ENCODE measurements around the gene LYPD6.

LYPD6 gene

DNA sequence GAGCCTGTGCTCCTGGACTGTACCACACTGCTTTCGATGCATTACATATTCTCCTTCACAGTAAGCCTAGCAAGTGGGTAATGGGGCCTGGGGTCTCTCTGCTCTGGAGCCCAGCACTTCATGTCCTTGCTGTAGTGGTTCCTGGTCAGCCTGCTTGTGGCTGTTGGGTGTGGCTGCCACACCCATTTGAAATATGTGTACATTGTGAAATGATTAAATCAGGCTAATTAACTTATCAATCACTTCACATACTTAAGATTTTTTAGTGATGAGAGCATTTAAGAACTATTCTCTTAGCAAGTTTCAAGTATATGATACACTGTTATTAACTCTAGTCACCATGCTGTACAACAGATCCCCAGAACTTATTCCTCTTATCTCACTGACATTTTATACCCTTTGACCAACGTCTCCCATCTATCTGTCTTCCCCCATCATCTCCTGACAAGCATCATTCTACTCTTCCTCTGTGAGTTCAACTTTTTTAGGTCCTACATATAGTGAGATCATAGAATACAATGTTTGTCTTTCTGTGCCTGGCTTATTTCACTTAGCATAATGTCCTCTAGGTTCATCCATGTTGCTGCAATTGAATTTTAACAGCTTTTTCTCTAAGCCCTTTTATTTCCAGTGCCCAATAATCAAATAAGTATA is 92.1 kb downstream of the LYPD6 start:
- peak; percentile 64 for DNase-seq (ENCODE audit: low read depth)
- no peak for TF ChIP-seq CTCF (IDR thresholded peaks at IDR 0.05; ENCODE audit: insufficient read depth, low read depth, low read length, missing control alignments)
- no peak overlapping the region for H3K4me3 ChIP-seq (ENCODE audit: low read length)

- TF ChIP-seq CTCF (IDR thresholded peaks at IDR 0.05; ENCODE audit: insufficient read depth, low read depth, low read length, missing control alignments), result no peak
- no peak for DNase-seq (ENCODE audit: low read depth)
- H3K4me3 ChIP-seq (ENCODE audit: low read length), result no peak overlapping the region
Observed at GRCh38 chr2:149422991-149423338, 92.6 kb downstream of the LYPD6 start.

- DNase-seq (ENCODE audit: low read depth), result no peak
- TF ChIP-seq CTCF (IDR thresholded peaks at IDR 0.05; ENCODE audit: insufficient read depth, low read depth, low read length, missing control alignments), result no peak
- no peak overlapping the region for H3K4me3 ChIP-seq (ENCODE audit: low read length)
Observed at GRCh38 chr2:149423630-149424029, 93.2 kb downstream of the LYPD6 start.

- TF ChIP-seq CTCF (IDR thresholded peaks at IDR 0.05; ENCODE audit: insufficient read depth, low read depth, low read length, missing control alignments), result no peak
- H3K4me3 ChIP-seq (ENCODE audit: low read length), result no peak overlapping the region
- DNase-seq (ENCODE audit: low read depth), result no peak
Observed at GRCh38 chr2:149427387-149427786, 97.0 kb downstream of the LYPD6 start.

DNA sequence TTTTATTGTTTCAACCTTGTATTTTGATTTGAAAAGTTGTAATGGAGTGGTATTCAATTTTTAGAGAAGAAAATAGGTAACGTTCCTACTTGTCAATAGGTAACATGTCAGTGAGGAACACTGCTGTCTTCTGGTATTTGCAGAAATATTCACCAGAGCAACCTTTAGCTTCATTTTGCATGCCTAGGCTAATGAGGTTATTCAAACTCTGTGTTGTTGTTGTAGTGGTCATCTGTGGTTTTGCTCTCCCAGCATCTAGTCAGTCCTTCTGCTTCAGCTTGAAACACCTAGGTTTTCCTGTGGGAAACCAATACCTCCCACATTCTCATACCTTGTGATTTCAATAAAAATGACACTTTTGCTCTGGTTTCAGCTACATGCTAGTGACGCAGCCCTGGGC is 98.4 kb downstream of the LYPD6 start:
- DNase-seq (ENCODE audit: low read depth), result no peak
- no peak for TF ChIP-seq CTCF (IDR thresholded peaks at IDR 0.05; ENCODE audit: insufficient read depth, low read depth, low read length, missing control alignments)
- no peak overlapping the region for H3K4me3 ChIP-seq (ENCODE audit: low read length)

DNA sequence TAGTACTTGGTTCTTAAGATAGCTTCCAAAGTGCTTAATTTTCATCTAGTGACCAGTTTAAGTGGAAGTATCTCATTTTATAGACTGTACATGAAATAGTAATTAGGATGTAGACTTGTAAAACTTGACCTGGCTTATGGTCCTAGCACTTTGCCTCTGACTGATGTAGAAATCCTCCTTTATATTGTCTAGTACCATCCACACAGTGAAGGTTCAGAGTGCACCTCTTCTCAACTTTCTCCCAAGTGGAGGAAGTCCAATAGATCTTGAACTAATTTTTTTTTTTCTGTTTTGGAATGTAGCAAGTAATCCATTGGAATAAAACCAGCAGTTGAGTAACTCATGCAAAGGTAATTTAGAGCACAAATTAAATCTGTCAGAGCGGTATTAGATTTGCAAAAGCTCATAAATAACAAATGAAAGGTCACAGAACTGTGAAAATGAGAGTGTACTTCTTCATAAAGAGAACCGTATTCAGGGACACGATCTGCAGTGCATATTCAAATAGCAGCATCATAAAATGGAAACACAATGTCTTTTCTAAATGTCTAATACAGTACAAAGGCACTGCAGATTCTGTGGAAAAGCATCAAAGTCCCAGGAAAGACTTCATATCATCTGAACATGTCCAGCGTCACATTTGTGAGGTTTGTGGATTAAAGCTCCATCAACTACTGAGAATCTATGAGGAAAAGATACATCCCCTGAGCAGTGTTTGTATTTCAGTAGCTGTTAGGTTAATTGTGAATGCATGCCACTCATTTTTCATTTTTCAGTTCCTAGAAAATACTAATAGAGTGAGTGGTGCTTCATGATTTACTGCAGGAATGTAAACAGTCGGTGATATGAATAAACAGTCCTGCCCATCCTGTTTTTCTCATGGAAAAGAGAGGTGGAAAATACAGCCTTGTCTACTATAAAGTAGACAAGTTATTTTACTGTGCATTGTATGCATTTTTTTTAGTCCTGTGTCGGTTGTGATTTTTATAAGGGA is 100.7 kb downstream of the LYPD6 start:
- H3K4me3 ChIP-seq (ENCODE audit: low read length), result no peak overlapping the region
- DNase-seq (ENCODE audit: low read depth), result no peak
- no peak for TF ChIP-seq CTCF (IDR thresholded peaks at IDR 0.05; ENCODE audit: insufficient read depth, low read depth, low read length, missing control alignments)

Data from epithelial cell of esophagus (primary cell).